WTC11 (cell line): ENCODE results near the gene CTNND2. TPM values are rescaled to one million over a fixed set of nuclear protein-coding genes. Genes with fewer than 3 reads are reported as not detected.

Experiments used
- ATAC-seq: fragments of 200-7000 bp; cut with Tn5 transposase; 2 replicates; pipeline ENCODE4 v1.10.0; 2021; ENCODE audit warnings: mild to moderate bottlenecking, moderate library complexity
- CTCF ChIA-PET: fragments of 300-600 bp; sonication (Branson Sonifier 250); formaldehyde crosslinking; loops from one replicate; lab custom pipeline; 2021; ENCODE audit warnings: antibody characterized with exemption; lab: Charles Lee
- POLR2A ChIA-PET: fragments of 350-600 bp; sonication (Branson Sonifier 250); formaldehyde crosslinking; loops from one replicate; lab custom pipeline; 2021; ENCODE audit warnings: antibody characterized with exemption; lab: Charles Lee
- DNase-seq: peaks from one replicate; pipeline ENCODE4 v3.0.0; 2021; ENCODE audit warnings: low spot score
- H3K27ac Mint-ChIP-seq: 2 replicates; pipeline ENCODE4 v1.8.0; 2021; ENCODE audit warnings: mixed read lengths
- H3K27me3 Mint-ChIP-seq: 2 replicates; pipeline ENCODE4 v1.8.0; 2021; ENCODE audit warnings: low read depth, mild to moderate bottlenecking, moderate library complexity, mixed read lengths
- H3K36me3 Mint-ChIP-seq: 2 replicates; pipeline ENCODE4 v1.8.0; 2021; ENCODE audit warnings: mixed read lengths
- H3K4me1 Mint-ChIP-seq: 2 replicates; pipeline ENCODE4 v1.8.0; 2022; ENCODE audit warnings: mixed read lengths
- H3K4me3 Mint-ChIP-seq: 2 replicates; pipeline ENCODE4 v1.8.0; 2021; ENCODE audit warnings: mild to moderate bottlenecking, moderate library complexity, mixed read lengths
- H3K9me3 Mint-ChIP-seq: 2 replicates; pipeline ENCODE4 v1.8.0; 2021; ENCODE audit warnings: mixed read lengths
- CBFB ChIP-seq: sonication (generic); formaldehyde crosslinking; IDR thresholded peaks from 2 replicates; pipeline ENCODE4 v1.8.1; 2022; ENCODE audit warnings: mild to moderate bottlenecking, low read depth, missing genetic modification reagents
- ELF4 ChIP-seq: sonication (generic); formaldehyde crosslinking; IDR thresholded peaks from 2 replicates; pipeline ENCODE4 v1.8.1; 2022; ENCODE audit warnings: low read depth, mild to moderate bottlenecking, moderate library complexity, missing genetic modification reagents
- FOXK1 ChIP-seq: sonication (generic); formaldehyde crosslinking; IDR thresholded peaks from 2 replicates; pipeline ENCODE4 v1.8.0; 2022; ENCODE audit warnings: mild to moderate bottlenecking, moderate library complexity, missing genetic modification reagents
- NFATC4 ChIP-seq: fragments of 250-450 bp; sonication (Bioruptor Pico); IDR thresholded peaks from 2 replicates; pipeline ENCODE4 v1.9.0; 2021; ENCODE audit warnings: mild to moderate bottlenecking
- NR3C1 ChIP-seq: sonication (generic); formaldehyde crosslinking; conservative IDR thresholded peaks from 2 replicates; pipeline ENCODE4 v1.8.1; 2023; ENCODE audit warnings: low read depth, mild to moderate bottlenecking, missing genetic modification reagents
- OVOL2 ChIP-seq: fragments of 250-450 bp; sonication (Bioruptor Pico); IDR thresholded peaks from 2 replicates; pipeline ENCODE4 v1.9.0; 2021; ENCODE audit warnings: mild to moderate bottlenecking, borderline replicate concordance
- PRRX2 ChIP-seq: fragments of 250-450 bp; sonication (Bioruptor Pico); IDR thresholded peaks from 2 replicates; pipeline ENCODE4 v1.8.0; 2021; ENCODE audit warnings: mild to moderate bottlenecking
- RELA ChIP-seq: sonication (generic); formaldehyde crosslinking; IDR thresholded peaks from 2 replicates; pipeline ENCODE4 v1.8.1; 2022; ENCODE audit warnings: missing genetic modification reagents, mild to moderate bottlenecking, borderline replicate concordance
- ZNF423 ChIP-seq: fragments of 250-450 bp; sonication (Bioruptor Pico); IDR thresholded peaks from 2 replicates; pipeline ENCODE4 v2.1.2; 2022; ENCODE audit warnings: mild to moderate bottlenecking, moderate library complexity
- total RNA-seq: library from RNA; stranded (reverse); gene quantifications from 3 replicates; pipeline ENCODE4 v1.2.3, GENCODE V29; 2021
- TF ChIP-seq, protein P1 (sequence below): sonication (generic); formaldehyde crosslinking; conservative IDR thresholded peaks from 2 replicates; pipeline ENCODE4 v1.8.1; 2023; ENCODE audit warnings: mild to moderate bottlenecking, low read depth, missing genetic modification reagents, moderate library complexity
- TF ChIP-seq, protein P2 (sequence below): fragments of 200-600 bp; IDR thresholded peaks from 2 replicates; pipeline ENCODE4 v1.8.0; 2022; ENCODE audit warnings: antibody characterized with exemption
- TF ChIP-seq, protein P3 (sequence below): sonication (generic); formaldehyde crosslinking; IDR thresholded peaks from 2 replicates; pipeline ENCODE4 v1.8.1; 2023; ENCODE audit warnings: mild to moderate bottlenecking, missing genetic modification reagents
- TF ChIP-seq, protein P4 (sequence below): fragments of 250-450 bp; sonication (Bioruptor Pico); IDR thresholded peaks from 2 replicates; pipeline ENCODE4 v1.8.0; 2021; ENCODE audit warnings: mild to moderate bottlenecking
- TF ChIP-seq, protein P5 (sequence below): sonication (generic); formaldehyde crosslinking; IDR thresholded peaks from 2 replicates; pipeline ENCODE4 v1.8.0; 2023; ENCODE audit warnings: missing genetic modification reagents
- TF ChIP-seq, protein P6 (sequence below): sonication (generic); formaldehyde crosslinking; IDR thresholded peaks from 2 replicates; pipeline ENCODE4 v1.8.0; 2023; ENCODE audit warnings: missing genetic modification reagents, mild to moderate bottlenecking, borderline replicate concordance

The CTNND2 gene
- total RNA-seq, 1 experiment from 2014 or later: 11.9 TPM

DNA sequence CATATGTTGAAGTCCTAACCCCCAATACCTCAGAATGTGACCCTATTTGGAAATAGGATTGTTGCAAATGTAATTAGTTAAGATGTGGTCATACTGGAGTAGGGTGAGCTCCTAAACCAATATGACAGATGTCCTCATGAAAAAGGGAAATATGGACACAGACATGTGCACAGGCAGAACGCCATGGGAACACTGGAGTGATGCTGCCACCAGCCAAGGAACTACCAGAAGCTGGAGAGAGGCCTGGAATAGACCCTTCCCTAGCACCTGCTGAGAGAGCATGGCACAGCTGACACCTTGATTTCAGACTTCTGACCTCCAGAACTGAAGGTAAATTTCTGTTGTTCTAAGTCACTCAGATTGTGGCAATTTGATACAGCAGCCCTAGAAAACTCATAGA lies 110.8 kb downstream of the CTNND2 start (continued):
- TF ChIP-seq RELA (CRISPR knock-in tag) (no peak), NR3C1 (CRISPR knock-in tag) (no peak)
- TF ChIP-seq, protein P1, sequence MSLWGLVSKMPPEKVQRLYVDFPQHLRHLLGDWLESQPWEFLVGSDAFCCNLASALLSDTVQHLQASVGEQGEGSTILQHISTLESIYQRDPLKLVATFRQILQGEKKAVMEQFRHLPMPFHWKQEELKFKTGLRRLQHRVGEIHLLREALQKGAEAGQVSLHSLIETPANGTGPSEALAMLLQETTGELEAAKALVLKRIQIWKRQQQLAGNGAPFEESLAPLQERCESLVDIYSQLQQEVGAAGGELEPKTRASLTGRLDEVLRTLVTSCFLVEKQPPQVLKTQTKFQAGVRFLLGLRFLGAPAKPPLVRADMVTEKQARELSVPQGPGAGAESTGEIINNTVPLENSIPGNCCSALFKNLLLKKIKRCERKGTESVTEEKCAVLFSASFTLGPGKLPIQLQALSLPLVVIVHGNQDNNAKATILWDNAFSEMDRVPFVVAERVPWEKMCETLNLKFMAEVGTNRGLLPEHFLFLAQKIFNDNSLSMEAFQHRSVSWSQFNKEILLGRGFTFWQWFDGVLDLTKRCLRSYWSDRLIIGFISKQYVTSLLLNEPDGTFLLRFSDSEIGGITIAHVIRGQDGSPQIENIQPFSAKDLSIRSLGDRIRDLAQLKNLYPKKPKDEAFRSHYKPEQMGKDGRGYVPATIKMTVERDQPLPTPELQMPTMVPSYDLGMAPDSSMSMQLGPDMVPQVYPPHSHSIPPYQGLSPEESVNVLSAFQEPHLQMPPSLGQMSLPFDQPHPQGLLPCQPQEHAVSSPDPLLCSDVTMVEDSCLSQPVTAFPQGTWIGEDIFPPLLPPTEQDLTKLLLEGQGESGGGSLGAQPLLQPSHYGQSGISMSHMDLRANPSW (CRISPR knock-in tag): no peak
- TF ChIP-seq, protein P2, sequence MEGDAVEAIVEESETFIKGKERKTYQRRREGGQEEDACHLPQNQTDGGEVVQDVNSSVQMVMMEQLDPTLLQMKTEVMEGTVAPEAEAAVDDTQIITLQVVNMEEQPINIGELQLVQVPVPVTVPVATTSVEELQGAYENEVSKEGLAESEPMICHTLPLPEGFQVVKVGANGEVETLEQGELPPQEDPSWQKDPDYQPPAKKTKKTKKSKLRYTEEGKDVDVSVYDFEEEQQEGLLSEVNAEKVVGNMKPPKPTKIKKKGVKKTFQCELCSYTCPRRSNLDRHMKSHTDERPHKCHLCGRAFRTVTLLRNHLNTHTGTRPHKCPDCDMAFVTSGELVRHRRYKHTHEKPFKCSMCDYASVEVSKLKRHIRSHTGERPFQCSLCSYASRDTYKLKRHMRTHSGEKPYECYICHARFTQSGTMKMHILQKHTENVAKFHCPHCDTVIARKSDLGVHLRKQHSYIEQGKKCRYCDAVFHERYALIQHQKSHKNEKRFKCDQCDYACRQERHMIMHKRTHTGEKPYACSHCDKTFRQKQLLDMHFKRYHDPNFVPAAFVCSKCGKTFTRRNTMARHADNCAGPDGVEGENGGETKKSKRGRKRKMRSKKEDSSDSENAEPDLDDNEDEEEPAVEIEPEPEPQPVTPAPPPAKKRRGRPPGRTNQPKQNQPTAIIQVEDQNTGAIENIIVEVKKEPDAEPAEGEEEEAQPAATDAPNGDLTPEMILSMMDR: no peak
- TF ChIP-seq, all 79 proteins: peak for 0

DNA sequence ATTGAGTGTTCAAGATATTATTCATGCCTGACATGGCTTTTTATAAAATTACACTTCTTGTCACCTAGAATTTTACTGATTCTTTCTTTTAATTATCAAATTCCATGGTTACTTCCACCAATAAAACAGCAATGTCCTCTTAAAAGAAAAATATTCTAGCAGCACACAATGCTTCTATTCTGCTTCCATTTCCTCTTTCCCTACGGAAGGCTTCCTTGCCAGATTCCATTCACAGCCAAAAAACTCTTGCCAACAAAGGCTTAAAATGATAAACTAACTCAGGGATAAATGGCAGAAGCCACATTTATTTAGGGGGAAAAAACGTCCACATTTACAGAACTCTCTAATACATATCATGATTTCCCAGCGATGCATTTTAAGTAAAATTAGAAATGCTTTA lies 111.6 kb downstream of the CTNND2 start:
- TF ChIP-seq CBFB: no peak
- TF ChIP-seq, protein P3, sequence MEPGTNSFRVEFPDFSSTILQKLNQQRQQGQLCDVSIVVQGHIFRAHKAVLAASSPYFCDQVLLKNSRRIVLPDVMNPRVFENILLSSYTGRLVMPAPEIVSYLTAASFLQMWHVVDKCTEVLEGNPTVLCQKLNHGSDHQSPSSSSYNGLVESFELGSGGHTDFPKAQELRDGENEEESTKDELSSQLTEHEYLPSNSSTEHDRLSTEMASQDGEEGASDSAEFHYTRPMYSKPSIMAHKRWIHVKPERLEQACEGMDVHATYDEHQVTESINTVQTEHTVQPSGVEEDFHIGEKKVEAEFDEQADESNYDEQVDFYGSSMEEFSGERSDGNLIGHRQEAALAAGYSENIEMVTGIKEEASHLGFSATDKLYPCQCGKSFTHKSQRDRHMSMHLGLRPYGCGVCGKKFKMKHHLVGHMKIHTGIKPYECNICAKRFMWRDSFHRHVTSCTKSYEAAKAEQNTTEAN (CRISPR knock-in tag): no peak
- TF ChIP-seq ZNF423 (CRISPR knock-in tag): no peak
- H3K4me3 Mint-ChIP-seq: no peak overlapping the region
- CTCF ChIA-PET: no interaction called here
- no peak for DNase-seq
- H3K27ac Mint-ChIP-seq: no peak overlapping the region
- ATAC-seq: no peak
- no peaks in the 10 kb centered on the region for H3K27me3 Mint-ChIP-seq
- POLR2A ChIA-PET: no interaction called here
- no peaks in the 10 kb centered on the region for H3K36me3 Mint-ChIP-seq
- H3K9me3 Mint-ChIP-seq: no peaks in the 10 kb centered on the region
- H3K4me1 Mint-ChIP-seq: peaks cover 22% of the 10 kb centered on the region

DNA sequence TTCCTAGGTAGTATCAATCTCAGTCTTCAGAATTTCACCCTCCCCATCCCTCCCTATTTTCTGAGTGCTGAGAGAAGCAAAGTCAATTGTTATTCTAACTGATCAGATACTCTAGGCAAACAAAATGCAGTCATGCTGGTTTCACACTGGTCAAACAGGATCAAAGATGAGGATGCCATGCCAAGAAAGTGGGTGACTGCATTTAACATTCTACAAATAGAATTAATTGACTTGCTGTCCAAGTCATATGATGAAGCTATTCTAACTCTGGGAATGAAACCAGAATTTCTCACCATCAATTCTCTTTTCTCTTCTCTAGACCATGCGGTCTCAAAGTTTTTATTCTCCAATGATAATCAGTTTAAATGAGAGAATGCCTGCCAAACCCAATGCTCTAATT lies 112.5 kb downstream of the CTNND2 start:
- H3K27me3 Mint-ChIP-seq: no peaks in the 10 kb centered on the region
- no peak for DNase-seq
- CTCF ChIA-PET: no interaction called here
- no peak overlapping the region for H3K27ac Mint-ChIP-seq
- no peaks in the 10 kb centered on the region for H3K9me3 Mint-ChIP-seq
- POLR2A ChIA-PET: no interaction called here
- no peak overlapping the region for H3K4me3 Mint-ChIP-seq
- H3K4me1 Mint-ChIP-seq: peaks cover 18% of the 10 kb centered on the region
- no peaks in the 10 kb centered on the region for H3K36me3 Mint-ChIP-seq
- ATAC-seq: peak; percentile 57; the same call in 1 of the 2 replicates
- TF ChIP-seq, protein P4, sequence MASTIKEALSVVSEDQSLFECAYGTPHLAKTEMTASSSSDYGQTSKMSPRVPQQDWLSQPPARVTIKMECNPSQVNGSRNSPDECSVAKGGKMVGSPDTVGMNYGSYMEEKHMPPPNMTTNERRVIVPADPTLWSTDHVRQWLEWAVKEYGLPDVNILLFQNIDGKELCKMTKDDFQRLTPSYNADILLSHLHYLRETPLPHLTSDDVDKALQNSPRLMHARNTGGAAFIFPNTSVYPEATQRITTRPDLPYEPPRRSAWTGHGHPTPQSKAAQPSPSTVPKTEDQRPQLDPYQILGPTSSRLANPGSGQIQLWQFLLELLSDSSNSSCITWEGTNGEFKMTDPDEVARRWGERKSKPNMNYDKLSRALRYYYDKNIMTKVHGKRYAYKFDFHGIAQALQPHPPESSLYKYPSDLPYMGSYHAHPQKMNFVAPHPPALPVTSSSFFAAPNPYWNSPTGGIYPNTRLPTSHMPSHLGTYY (CRISPR knock-in tag): no peak
- TF ChIP-seq, protein P5, sequence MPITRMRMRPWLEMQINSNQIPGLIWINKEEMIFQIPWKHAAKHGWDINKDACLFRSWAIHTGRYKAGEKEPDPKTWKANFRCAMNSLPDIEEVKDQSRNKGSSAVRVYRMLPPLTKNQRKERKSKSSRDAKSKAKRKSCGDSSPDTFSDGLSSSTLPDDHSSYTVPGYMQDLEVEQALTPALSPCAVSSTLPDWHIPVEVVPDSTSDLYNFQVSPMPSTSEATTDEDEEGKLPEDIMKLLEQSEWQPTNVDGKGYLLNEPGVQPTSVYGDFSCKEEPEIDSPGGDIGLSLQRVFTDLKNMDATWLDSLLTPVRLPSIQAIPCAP (CRISPR knock-in tag): no peak
- TF ChIP-seq ELF4 (CRISPR knock-in tag) (no peak), NFATC4 (no peak), PRRX2 (no peak), OVOL2 (CRISPR knock-in tag) (no peak), FOXK1 (no peak)
- TF ChIP-seq, protein P3 (CRISPR knock-in tag): no peak
- TF ChIP-seq, protein P6, sequence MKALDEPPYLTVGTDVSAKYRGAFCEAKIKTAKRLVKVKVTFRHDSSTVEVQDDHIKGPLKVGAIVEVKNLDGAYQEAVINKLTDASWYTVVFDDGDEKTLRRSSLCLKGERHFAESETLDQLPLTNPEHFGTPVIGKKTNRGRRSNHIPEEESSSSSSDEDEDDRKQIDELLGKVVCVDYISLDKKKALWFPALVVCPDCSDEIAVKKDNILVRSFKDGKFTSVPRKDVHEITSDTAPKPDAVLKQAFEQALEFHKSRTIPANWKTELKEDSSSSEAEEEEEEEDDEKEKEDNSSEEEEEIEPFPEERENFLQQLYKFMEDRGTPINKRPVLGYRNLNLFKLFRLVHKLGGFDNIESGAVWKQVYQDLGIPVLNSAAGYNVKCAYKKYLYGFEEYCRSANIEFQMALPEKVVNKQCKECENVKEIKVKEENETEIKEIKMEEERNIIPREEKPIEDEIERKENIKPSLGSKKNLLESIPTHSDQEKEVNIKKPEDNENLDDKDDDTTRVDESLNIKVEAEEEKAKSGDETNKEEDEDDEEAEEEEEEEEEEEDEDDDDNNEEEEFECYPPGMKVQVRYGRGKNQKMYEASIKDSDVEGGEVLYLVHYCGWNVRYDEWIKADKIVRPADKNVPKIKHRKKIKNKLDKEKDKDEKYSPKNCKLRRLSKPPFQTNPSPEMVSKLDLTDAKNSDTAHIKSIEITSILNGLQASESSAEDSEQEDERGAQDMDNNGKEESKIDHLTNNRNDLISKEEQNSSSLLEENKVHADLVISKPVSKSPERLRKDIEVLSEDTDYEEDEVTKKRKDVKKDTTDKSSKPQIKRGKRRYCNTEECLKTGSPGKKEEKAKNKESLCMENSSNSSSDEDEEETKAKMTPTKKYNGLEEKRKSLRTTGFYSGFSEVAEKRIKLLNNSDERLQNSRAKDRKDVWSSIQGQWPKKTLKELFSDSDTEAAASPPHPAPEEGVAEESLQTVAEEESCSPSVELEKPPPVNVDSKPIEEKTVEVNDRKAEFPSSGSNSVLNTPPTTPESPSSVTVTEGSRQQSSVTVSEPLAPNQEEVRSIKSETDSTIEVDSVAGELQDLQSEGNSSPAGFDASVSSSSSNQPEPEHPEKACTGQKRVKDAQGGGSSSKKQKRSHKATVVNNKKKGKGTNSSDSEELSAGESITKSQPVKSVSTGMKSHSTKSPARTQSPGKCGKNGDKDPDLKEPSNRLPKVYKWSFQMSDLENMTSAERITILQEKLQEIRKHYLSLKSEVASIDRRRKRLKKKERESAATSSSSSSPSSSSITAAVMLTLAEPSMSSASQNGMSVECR (CRISPR knock-in tag): no peak
- TF ChIP-seq, protein P1 (CRISPR knock-in tag): no peak
